NCI-H1694 treated with DMSO at 0.1 percent for 48 hours (cell line): ENCODE measurements around the gene STARD5.
A peak's percentile ranks its signal among the peaks of the same experiment; 100 is the strongest.

Experiments
- DNase-seq: peaks from one replicate; lab custom pipeline; 2025; lab: John Stamatoyannopoulos, UW

The STARD5 gene

GRCh38 chr15:81292523-81293001, 31.4 kb downstream of the STARD5 start:
- DNase-seq = no peak

GRCh38 chr15:81291916-81292522, 31.9 kb downstream of the STARD5 start:
- no peak for DNase-seq

- no peak for DNase-seq
Observed at GRCh38 chr15:81289910-81290309, 34.0 kb downstream of the STARD5 start.

- DNase-seq = no peak
Observed at GRCh38 chr15:81288616-81289015, 35.3 kb downstream of the STARD5 start.

- DNase-seq = no peak
Observed at GRCh38 chr15:81288040-81288439, 35.9 kb downstream of the STARD5 start.

GRCh38 chr15:81286621-81287121, 37.3 kb downstream of the STARD5 start:
- DNase-seq = no peak

- DNase-seq = no peak
Observed at GRCh38 chr15:81285461-81285860, 38.5 kb downstream of the STARD5 start.

- no peak for DNase-seq
Observed at GRCh38 chr15:81284256-81285031, 39.5 kb downstream of the STARD5 start.

- DNase-seq = no peak
Observed at GRCh38 chr15:81282911-81283310, 41.0 kb downstream of the STARD5 start.

GRCh38 chr15:81282606-81282895, 41.4 kb downstream of the STARD5 start:
- no peak for DNase-seq

- no peak for DNase-seq
Observed at GRCh38 chr15:81281766-81282605, 42.0 kb downstream of the STARD5 start.

GRCh38 chr15:81281456-81281735, 42.5 kb downstream of the STARD5 start:
- no peak for DNase-seq

- DNase-seq = no peak
Observed at GRCh38 chr15:81280696-81281455, 43.1 kb downstream of the STARD5 start.

- no peak for DNase-seq
Observed at GRCh38 chr15:81279621-81280485, 44.1 kb downstream of the STARD5 start.

GRCh38 chr15:81278306-81279029, 45.5 kb downstream of the STARD5 start:
- DNase-seq = no peak

GRCh38 chr15:81277851-81278250, 46.1 kb downstream of the STARD5 start:
- no peak for DNase-seq

GRCh38 chr15:81276967-81277366, 47.0 kb downstream of the STARD5 start:
- no peak for DNase-seq

GRCh38 chr15:81275711-81276392, 48.1 kb downstream of the STARD5 start:
- no peak for DNase-seq

- peak; percentile 66 for DNase-seq
Observed at GRCh38 chr15:81274931-81275707, 48.8 kb downstream of the STARD5 start.
